ENCODE data around the gene CACNA1G.

DNA sequence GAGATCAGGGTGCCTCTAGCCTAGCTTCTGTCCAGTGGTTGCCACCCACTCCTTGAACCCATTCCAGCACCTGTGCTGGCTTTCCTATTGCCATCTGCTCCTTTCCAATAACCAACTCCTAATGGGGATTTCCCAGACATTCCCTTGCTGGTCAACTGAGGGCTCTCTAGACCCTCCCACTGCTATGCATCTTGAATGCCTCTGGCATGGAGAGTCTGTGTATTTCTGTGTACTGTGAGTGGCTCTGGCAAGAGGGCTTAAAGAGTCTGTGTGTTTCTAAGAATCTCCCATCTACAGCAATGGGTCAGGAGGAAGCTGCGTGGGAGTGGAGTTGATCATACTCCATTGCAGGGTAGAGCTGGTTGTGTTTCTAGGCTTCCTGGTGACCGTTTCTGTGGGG is 39.0 kb upstream of the CACNA1G start:
- TF ChIP-seq TAF1 (IDR thresholded peaks at IDR 0.05; ENCODE audit: borderline replicate concordance, insufficient read depth, low read length) (no peak), POLR2AphosphoS5 (IDR thresholded peaks at IDR 0.05; ENCODE audit: low read depth, low read length) (no peak)
- TF ChIP-seq, protein P1, sequence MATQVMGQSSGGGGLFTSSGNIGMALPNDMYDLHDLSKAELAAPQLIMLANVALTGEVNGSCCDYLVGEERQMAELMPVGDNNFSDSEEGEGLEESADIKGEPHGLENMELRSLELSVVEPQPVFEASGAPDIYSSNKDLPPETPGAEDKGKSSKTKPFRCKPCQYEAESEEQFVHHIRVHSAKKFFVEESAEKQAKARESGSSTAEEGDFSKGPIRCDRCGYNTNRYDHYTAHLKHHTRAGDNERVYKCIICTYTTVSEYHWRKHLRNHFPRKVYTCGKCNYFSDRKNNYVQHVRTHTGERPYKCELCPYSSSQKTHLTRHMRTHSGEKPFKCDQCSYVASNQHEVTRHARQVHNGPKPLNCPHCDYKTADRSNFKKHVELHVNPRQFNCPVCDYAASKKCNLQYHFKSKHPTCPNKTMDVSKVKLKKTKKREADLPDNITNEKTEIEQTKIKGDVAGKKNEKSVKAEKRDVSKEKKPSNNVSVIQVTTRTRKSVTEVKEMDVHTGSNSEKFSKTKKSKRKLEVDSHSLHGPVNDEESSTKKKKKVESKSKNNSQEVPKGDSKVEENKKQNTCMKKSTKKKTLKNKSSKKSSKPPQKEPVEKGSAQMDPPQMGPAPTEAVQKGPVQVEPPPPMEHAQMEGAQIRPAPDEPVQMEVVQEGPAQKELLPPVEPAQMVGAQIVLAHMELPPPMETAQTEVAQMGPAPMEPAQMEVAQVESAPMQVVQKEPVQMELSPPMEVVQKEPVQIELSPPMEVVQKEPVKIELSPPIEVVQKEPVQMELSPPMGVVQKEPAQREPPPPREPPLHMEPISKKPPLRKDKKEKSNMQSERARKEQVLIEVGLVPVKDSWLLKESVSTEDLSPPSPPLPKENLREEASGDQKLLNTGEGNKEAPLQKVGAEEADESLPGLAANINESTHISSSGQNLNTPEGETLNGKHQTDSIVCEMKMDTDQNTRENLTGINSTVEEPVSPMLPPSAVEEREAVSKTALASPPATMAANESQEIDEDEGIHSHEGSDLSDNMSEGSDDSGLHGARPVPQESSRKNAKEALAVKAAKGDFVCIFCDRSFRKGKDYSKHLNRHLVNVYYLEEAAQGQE (IDR thresholded peaks at IDR 0.05; ENCODE audit: insufficient read depth in 1 of 2, low read depth in 2 of 2, low read length in 2 of 2): no peak

Data from PFSK-1 (cell line).